GM12878 (cell line): ENCODE data around the gene TCEA2.

Experiments used
- JUND ChIP-seq: IDR thresholded peaks from 2 replicates; pipeline ENCODE4 v1.6.1; 2012; ENCODE audit warnings: low read depth, mild to moderate bottlenecking, low read length, improper control_type of control experiment, moderate library complexity
- MYC ChIP-seq: IDR thresholded peaks from 2 replicates; pipeline ENCODE4 v1.6.1; 2011; ENCODE audit warnings: mild to moderate bottlenecking, low read length, moderate library complexity, inconsistent platforms; ENCODE audit not compliant: insufficient read depth, insufficient replicate concordance, insufficient read length, severe bottlenecking
- POLR2A ChIP-seq: IDR thresholded peaks from 2 replicates; pipeline ENCODE4 v1.6.1; 2011; ENCODE audit warnings: low read depth, mild to moderate bottlenecking, low read length
- YY1 ChIP-seq: IDR thresholded peaks from 2 replicates; pipeline ENCODE4 v1.6.1; 2011; ENCODE audit warnings: low read depth, mild to moderate bottlenecking, low read length
- TF ChIP-seq, protein P1 (sequence below): IDR thresholded peaks from 2 replicates; pipeline ENCODE4 v1.6.1; 2011; ENCODE audit warnings: low read depth, low read length, improper control_type of control experiment, borderline replicate concordance
- TF ChIP-seq, protein P2 (sequence below), 3 experiments: IDR thresholded peaks in 2 of 3; conservative IDR thresholded peaks in 1 of 3; 2 replicates each; pipeline ENCODE4 v1.5.1; 2011; ENCODE audit warnings: low read depth in 3 of 3, low read length in 3 of 3, mild to moderate bottlenecking in 3 of 3, control low read depth in 2 of 3, moderate library complexity in 2 of 3, inconsistent platforms in 1 of 3, mixed read lengths in 1 of 3; ENCODE audit not compliant: control insufficient read depth in 2 of 3, insufficient read depth in 1 of 3; ENCODE audit errors: extremely low read depth in 1 of 3
- TF ChIP-seq, protein P3 (sequence below): fragments of 450-650 bp; IDR thresholded peaks from 2 replicates; pipeline ENCODE4 v1.6.1; 2016; ENCODE audit warnings: mild to moderate bottlenecking, moderate library complexity, borderline replicate concordance

GRCh38 chr20:64044484-64045247 is 18.3 kb upstream of the TCEA2 start:
- TF ChIP-seq YY1: no peak
- TF ChIP-seq, protein P1, sequence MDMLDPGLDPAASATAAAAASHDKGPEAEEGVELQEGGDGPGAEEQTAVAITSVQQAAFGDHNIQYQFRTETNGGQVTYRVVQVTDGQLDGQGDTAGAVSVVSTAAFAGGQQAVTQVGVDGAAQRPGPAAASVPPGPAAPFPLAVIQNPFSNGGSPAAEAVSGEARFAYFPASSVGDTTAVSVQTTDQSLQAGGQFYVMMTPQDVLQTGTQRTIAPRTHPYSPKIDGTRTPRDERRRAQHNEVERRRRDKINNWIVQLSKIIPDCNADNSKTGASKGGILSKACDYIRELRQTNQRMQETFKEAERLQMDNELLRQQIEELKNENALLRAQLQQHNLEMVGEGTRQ: no peak
- TF ChIP-seq, protein P2, sequence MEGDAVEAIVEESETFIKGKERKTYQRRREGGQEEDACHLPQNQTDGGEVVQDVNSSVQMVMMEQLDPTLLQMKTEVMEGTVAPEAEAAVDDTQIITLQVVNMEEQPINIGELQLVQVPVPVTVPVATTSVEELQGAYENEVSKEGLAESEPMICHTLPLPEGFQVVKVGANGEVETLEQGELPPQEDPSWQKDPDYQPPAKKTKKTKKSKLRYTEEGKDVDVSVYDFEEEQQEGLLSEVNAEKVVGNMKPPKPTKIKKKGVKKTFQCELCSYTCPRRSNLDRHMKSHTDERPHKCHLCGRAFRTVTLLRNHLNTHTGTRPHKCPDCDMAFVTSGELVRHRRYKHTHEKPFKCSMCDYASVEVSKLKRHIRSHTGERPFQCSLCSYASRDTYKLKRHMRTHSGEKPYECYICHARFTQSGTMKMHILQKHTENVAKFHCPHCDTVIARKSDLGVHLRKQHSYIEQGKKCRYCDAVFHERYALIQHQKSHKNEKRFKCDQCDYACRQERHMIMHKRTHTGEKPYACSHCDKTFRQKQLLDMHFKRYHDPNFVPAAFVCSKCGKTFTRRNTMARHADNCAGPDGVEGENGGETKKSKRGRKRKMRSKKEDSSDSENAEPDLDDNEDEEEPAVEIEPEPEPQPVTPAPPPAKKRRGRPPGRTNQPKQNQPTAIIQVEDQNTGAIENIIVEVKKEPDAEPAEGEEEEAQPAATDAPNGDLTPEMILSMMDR (IDR thresholded peaks at IDR 0.05 in 2 of 3, conservative IDR thresholded peaks at IDR 0.05 in 1 of 3; ENCODE audit: control insufficient read depth in 2 of 3, extremely low read depth in 1 of 3, insufficient read depth in 1 of 3, low read depth in 3 of 3, low read length in 3 of 3): no peak
- TF ChIP-seq, protein P3, sequence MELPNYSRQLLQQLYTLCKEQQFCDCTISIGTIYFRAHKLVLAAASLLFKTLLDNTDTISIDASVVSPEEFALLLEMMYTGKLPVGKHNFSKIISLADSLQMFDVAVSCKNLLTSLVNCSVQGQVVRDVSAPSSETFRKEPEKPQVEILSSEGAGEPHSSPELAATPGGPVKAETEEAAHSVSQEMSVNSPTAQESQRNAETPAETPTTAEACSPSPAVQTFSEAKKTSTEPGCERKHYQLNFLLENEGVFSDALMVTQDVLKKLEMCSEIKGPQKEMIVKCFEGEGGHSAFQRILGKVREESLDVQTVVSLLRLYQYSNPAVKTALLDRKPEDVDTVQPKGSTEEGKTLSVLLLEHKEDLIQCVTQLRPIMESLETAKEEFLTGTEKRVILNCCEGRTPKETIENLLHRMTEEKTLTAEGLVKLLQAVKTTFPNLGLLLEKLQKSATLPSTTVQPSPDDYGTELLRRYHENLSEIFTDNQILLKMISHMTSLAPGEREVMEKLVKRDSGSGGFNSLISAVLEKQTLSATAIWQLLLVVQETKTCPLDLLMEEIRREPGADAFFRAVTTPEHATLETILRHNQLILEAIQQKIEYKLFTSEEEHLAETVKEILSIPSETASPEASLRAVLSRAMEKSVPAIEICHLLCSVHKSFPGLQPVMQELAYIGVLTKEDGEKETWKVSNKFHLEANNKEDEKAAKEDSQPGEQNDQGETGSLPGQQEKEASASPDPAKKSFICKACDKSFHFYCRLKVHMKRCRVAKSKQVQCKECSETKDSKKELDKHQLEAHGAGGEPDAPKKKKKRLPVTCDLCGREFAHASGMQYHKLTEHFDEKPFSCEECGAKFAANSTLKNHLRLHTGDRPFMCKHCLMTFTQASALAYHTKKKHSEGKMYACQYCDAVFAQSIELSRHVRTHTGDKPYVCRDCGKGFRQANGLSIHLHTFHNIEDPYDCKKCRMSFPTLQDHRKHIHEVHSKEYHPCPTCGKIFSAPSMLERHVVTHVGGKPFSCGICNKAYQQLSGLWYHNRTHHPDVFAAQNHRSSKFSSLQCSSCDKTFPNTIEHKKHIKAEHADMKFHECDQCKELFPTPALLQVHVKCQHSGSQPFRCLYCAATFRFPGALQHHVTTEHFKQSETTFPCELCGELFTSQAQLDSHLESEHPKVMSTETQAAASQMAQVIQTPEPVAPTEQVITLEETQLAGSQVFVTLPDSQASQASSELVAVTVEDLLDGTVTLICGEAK: no peak
- no peak for TF ChIP-seq JUND
- TF ChIP-seq MYC: no peak
- no peak for TF ChIP-seq POLR2A
